ENCODE measurements around the gene PFDN2.
"Not testable (repeated sequence)": the region's sequence is repeated elsewhere in the genome, so short reads cannot be mapped to it uniquely, and the experiment has no call there.

The PFDN2 gene

DNA sequence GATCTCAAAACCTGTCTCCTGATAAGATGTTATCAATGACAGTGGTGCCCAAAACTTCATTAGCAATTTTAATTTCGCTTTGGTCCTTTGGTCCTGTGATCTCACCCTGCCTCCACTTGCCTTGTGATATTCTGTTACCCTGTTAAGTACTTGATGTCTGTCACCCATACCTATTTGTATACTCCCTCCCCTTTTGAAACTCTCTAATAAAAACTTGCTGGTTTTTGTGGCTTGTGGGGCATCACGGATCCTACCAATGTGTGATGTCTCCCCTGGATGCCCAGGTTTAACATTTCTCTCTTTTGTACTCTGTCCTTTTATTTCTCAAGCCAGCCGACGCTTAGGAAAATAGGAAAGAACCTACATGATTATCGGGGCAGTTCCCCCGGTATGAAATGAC, 53.9 kb downstream of the PFDN2 start:
- H3K27ac ChIP-seq (ENCODE audit: insufficient read depth in 1 of 2, low read depth in 1 of 2, low read length in 2 of 2, poor library complexity in 1 of 2, severe bottlenecking in 2 of 2); H3K27me3 ChIP-seq (replicated peaks in 2 of 5; ENCODE audit: control insufficient read depth in 4 of 5, insufficient read depth in 5 of 5, low read length in 4 of 5); H3K4me3 ChIP-seq (ENCODE audit: control insufficient read depth in 1 of 7, extremely low read depth in 1 of 7, insufficient read depth in 4 of 7, low read depth in 2 of 7, low read length in 6 of 7); POLR2A ChIA-PET; H3K9me3 ChIP-seq (ENCODE audit: control extremely low read depth in 1 of 5, control insufficient read depth in 4 of 5, insufficient read depth in 2 of 5, low read depth in 1 of 5, low read length in 4 of 5); DNase-seq: not testable (repeated sequence)
- Histone ChIP-seq H3K4me1 (ENCODE audit: control extremely low read depth in 1 of 4, control insufficient read depth in 4 of 4, insufficient read depth in 4 of 4, low read length in 3 of 4) (peaks cover 9 to 26% (median 24%) of the 10 kb centered on the region in 4 experiments), H3K36me3 (ENCODE audit: control insufficient read depth in 4 of 4, insufficient read depth in 4 of 4, low read length in 3 of 4) (peaks cover 9 to 29% (median 19%) of the 10 kb centered on the region in 4 experiments)
- 95% methylated on average over 5 of the region's 6 CpGs for WGBS (ENCODE audit: insufficient coverage)
- CTCF ChIA-PET = interaction anchor here (13.6 kb wide), 1 partner anchor 21 kb away, joined by 166 read pairs; the partner anchor contains the start of genes TSTD1 and USF1

DNA sequence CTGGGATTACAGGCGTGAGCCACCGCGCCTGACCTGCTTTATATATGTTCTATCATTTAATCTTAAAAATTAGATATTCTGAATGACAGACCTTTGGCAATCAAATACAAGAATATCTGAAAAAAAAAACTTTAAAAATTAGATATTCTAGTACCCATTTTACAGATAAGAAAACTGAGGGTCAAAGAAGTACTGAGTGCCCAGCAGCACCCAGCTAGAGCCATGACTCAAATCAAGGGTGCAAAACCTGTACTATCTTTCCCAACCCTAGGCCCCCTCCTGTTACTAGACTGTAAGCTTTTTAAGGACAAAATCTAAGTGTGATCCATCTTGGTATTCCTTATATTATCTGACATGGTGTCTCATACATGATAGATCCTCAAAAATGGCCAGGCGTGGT, 56.4 kb downstream of the PFDN2 start:
- H3K9me3 ChIP-seq (ENCODE audit: control extremely low read depth in 1 of 5, control insufficient read depth in 4 of 5, insufficient read depth in 2 of 5, low read depth in 1 of 5, low read length in 4 of 5) = no peaks in the 10 kb centered on the region
- DNase-seq = no peak
- no peak overlapping the region for H3K4me3 ChIP-seq (ENCODE audit: control insufficient read depth in 1 of 7, extremely low read depth in 1 of 7, insufficient read depth in 4 of 7, low read depth in 2 of 7, low read length in 6 of 7)
- peaks cover 9 to 38% (median 26%) of the 10 kb centered on the region in 4 experiments for H3K36me3 ChIP-seq (ENCODE audit: control insufficient read depth in 4 of 4, insufficient read depth in 4 of 4, low read length in 3 of 4)
- no peak overlapping the region for H3K27ac ChIP-seq (ENCODE audit: insufficient read depth in 1 of 2, low read depth in 1 of 2, low read length in 2 of 2, poor library complexity in 1 of 2, severe bottlenecking in 2 of 2)
- peaks cover 0 to 3% (median 2%) of the 10 kb centered on the region in 4 experiments for H3K4me1 ChIP-seq (ENCODE audit: control extremely low read depth in 1 of 4, control insufficient read depth in 4 of 4, insufficient read depth in 4 of 4, low read length in 3 of 4)
- ChIA-PET CTCF (interaction anchor here (0.6 to 2.9 kb wide), 6 partner anchors 9 to 64 kb away, joined by 4 to 13 read pairs (median 8); partner anchors contain the start of genes ARHGAP30 and USF1), POLR2A (interaction anchor here (0.6 kb wide), 1 partner anchor 16 kb away, joined by 4 read pairs; no protein-coding TSS in a partner anchor)
- WGBS (ENCODE audit: insufficient coverage) = no CpG with 5 or more reads among the region's 4 CpGs
- no peaks in the 10 kb centered on the region for H3K27me3 ChIP-seq (replicated peaks in 2 of 5; ENCODE audit: control insufficient read depth in 4 of 5, insufficient read depth in 5 of 5, low read length in 4 of 5)

DNA sequence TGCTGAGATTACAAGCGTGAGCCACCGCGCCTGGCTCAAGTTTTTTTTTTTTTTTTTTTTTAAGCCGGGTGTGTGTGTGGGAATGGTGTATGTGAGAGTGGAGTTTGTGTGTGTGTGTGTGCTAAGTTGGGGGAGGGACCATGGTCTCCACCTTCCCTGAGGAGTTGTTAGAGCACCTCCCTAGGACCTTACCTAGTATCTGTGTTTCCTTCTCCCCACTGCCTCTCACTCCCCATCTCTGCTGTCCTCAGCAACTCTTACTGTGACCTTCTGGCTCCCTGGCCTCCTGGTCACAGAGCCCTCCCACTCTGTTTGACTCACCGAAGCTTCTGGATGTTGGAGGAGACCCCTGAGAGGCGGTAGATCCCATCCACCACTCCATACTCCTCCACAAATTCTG, 58.5 kb downstream of the PFDN2 start:
- DNase-seq = no peak
- Histone ChIP-seq H3K36me3 (ENCODE audit: control insufficient read depth in 4 of 4, insufficient read depth in 4 of 4, low read length in 3 of 4) (peaks cover 12 to 48% (median 39%) of the 10 kb centered on the region in 4 experiments), H3K4me1 (ENCODE audit: control extremely low read depth in 1 of 4, control insufficient read depth in 4 of 4, insufficient read depth in 4 of 4, low read length in 3 of 4) (peaks cover 0 to 2% (median 0%) of the 10 kb centered on the region in 4 experiments), H3K4me3 (ENCODE audit: control insufficient read depth in 1 of 7, extremely low read depth in 1 of 7, insufficient read depth in 4 of 7, low read depth in 2 of 7, low read length in 6 of 7) (no peak overlapping the region), H3K27me3 (replicated peaks in 2 of 5; ENCODE audit: control insufficient read depth in 4 of 5, insufficient read depth in 5 of 5, low read length in 4 of 5) (no peaks in the 10 kb centered on the region), H3K9me3 (ENCODE audit: control extremely low read depth in 1 of 5, control insufficient read depth in 4 of 5, insufficient read depth in 2 of 5, low read depth in 1 of 5, low read length in 4 of 5) (no peaks in the 10 kb centered on the region), H3K27ac (ENCODE audit: insufficient read depth in 1 of 2, low read depth in 1 of 2, low read length in 2 of 2, poor library complexity in 1 of 2, severe bottlenecking in 2 of 2) (no peak overlapping the region)
- POLR2A ChIA-PET = no interaction called here
- CTCF ChIA-PET = interaction anchor here (0.5 to 2.9 kb wide), 5 partner anchors 9 to 61 kb away, joined by 3 to 13 read pairs (median 10); partner anchors contain the start of genes ARHGAP30 and USF1
- 100% methylated on average over 1 of the region's 6 CpGs for WGBS (ENCODE audit: insufficient coverage)

DNA sequence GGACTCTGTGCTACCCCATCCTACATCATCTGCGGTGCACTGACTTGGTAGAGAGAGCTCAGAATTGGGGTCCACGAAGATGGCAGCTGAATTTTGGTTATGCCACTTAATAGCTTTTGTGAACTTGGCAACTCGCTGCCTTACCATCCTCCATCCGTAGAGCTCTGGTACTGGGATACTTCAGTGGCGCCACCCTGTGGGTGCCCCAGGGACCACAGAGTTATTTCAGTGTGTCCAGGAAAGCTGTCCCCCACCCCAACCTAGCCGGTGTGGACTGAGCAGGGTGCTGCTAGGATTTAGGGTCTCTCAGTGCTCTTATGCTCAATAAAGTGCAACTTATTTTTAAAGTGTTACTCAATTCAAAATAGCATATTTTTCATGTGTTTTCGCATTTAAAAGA, 63.0 kb downstream of the PFDN2 start:
- WGBS (ENCODE audit: insufficient coverage) = 84% methylated on average over 6 of the region's 7 CpGs
- Histone ChIP-seq H3K27me3 (replicated peaks in 2 of 5; ENCODE audit: control insufficient read depth in 4 of 5, insufficient read depth in 5 of 5, low read length in 4 of 5) (no peaks in the 10 kb centered on the region), H3K4me1 (ENCODE audit: control extremely low read depth in 1 of 4, control insufficient read depth in 4 of 4, insufficient read depth in 4 of 4, low read length in 3 of 4) (no peaks in the 10 kb centered on the region), H3K9me3 (ENCODE audit: control extremely low read depth in 1 of 5, control insufficient read depth in 4 of 5, insufficient read depth in 2 of 5, low read depth in 1 of 5, low read length in 4 of 5) (no peaks in the 10 kb centered on the region), H3K4me3 (ENCODE audit: control insufficient read depth in 1 of 7, extremely low read depth in 1 of 7, insufficient read depth in 4 of 7, low read depth in 2 of 7, low read length in 6 of 7) (no peak overlapping the region), H3K36me3 (ENCODE audit: control insufficient read depth in 4 of 4, insufficient read depth in 4 of 4, low read length in 3 of 4) (peaks cover 35 to 80% (median 64%) of the 10 kb centered on the region in 4 experiments), H3K27ac (ENCODE audit: insufficient read depth in 1 of 2, low read depth in 1 of 2, low read length in 2 of 2, poor library complexity in 1 of 2, severe bottlenecking in 2 of 2) (no peak overlapping the region)
- DNase-seq = no peak
- ChIA-PET POLR2A (no interaction called here), CTCF (interaction anchor here (0.7 to 2.2 kb wide), 8 partner anchors 8 to 84 kb away, joined by 3 to 10 read pairs (median 4); partner anchors contain the start of genes ARHGAP30 and F11R)

DNA sequence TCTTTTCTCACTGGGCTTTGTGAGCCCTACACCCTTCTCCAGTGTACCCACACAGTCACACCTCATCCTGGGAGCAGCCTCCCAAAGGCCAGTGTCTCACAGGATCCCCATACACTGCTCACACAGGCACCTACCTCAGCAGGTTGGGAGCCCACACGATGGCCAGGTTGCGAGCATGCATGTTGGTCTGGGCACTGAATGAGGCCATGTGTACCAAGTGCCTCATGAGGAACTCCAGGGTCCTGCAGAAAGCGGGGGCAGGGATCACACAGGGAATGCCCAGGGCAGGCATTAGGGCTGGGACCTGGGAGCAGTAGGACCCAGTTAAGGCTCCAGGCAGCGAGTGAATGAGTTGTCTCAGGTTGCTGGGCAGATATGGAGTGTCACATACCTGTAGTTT, 63.6 kb downstream of the PFDN2 start:
- Histone ChIP-seq H3K27ac (ENCODE audit: insufficient read depth in 1 of 2, low read depth in 1 of 2, low read length in 2 of 2, poor library complexity in 1 of 2, severe bottlenecking in 2 of 2) (no peak overlapping the region), H3K9me3 (ENCODE audit: control extremely low read depth in 1 of 5, control insufficient read depth in 4 of 5, insufficient read depth in 2 of 5, low read depth in 1 of 5, low read length in 4 of 5) (no peaks in the 10 kb centered on the region), H3K4me3 (ENCODE audit: control insufficient read depth in 1 of 7, extremely low read depth in 1 of 7, insufficient read depth in 4 of 7, low read depth in 2 of 7, low read length in 6 of 7) (no peak overlapping the region), H3K27me3 (replicated peaks in 2 of 5; ENCODE audit: control insufficient read depth in 4 of 5, insufficient read depth in 5 of 5, low read length in 4 of 5) (no peaks in the 10 kb centered on the region), H3K4me1 (ENCODE audit: control extremely low read depth in 1 of 4, control insufficient read depth in 4 of 4, insufficient read depth in 4 of 4, low read length in 3 of 4) (no peaks in the 10 kb centered on the region), H3K36me3 (ENCODE audit: control insufficient read depth in 4 of 4, insufficient read depth in 4 of 4, low read length in 3 of 4) (peaks cover 33 to 80% (median 64%) of the 10 kb centered on the region in 4 experiments)
- POLR2A ChIA-PET = no interaction called here
- DNase-seq = no peak
- CTCF ChIA-PET = interaction anchor here (1.1 to 2.2 kb wide), 4 partner anchors 14 to 36 kb away, joined by 3 to 10 read pairs (median 3); no protein-coding TSS in a partner anchor
- 97% methylated on average over 4 of the region's 4 CpGs for WGBS (ENCODE audit: insufficient coverage)

DNA sequence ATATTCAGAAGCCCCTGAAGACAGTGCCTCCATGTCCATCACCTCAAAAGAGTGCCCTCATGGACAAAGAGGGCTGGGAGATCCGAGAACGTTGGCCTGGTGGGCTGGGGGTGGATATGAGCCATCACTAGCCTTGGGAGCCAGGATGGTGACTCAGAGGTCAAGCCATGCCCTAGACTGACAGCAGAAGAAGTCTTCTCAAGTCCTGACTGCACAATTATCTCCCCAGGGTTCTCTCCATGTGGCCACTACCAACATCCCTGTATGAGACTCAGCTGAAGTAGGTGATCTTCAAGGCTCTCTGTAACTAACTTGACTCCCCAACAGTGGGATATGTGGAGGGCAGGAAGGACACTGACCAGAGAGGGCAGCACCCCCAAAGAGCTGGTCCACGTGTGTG, 64.9 kb downstream of the PFDN2 start:
- WGBS (ENCODE audit: insufficient coverage) = 100% methylated on average over 1 of the region's 3 CpGs
- ChIA-PET CTCF (interaction anchor here (1.4 kb wide), 1 partner anchor 9 kb away, joined by 4 read pairs; no protein-coding TSS in a partner anchor), POLR2A (no interaction called here)
- Histone ChIP-seq H3K36me3 (ENCODE audit: control insufficient read depth in 4 of 4, insufficient read depth in 4 of 4, low read length in 3 of 4) (peaks cover 33 to 88% (median 72%) of the 10 kb centered on the region in 4 experiments), H3K4me3 (ENCODE audit: control insufficient read depth in 1 of 7, extremely low read depth in 1 of 7, insufficient read depth in 4 of 7, low read depth in 2 of 7, low read length in 6 of 7) (no peak overlapping the region), H3K4me1 (ENCODE audit: control extremely low read depth in 1 of 4, control insufficient read depth in 4 of 4, insufficient read depth in 4 of 4, low read length in 3 of 4) (no peaks in the 10 kb centered on the region), H3K27me3 (replicated peaks in 2 of 5; ENCODE audit: control insufficient read depth in 4 of 5, insufficient read depth in 5 of 5, low read length in 4 of 5) (no peaks in the 10 kb centered on the region), H3K9me3 (ENCODE audit: control extremely low read depth in 1 of 5, control insufficient read depth in 4 of 5, insufficient read depth in 2 of 5, low read depth in 1 of 5, low read length in 4 of 5) (no peaks in the 10 kb centered on the region), H3K27ac (ENCODE audit: insufficient read depth in 1 of 2, low read depth in 1 of 2, low read length in 2 of 2, poor library complexity in 1 of 2, severe bottlenecking in 2 of 2) (no peak overlapping the region)
- DNase-seq = no peak

DNA sequence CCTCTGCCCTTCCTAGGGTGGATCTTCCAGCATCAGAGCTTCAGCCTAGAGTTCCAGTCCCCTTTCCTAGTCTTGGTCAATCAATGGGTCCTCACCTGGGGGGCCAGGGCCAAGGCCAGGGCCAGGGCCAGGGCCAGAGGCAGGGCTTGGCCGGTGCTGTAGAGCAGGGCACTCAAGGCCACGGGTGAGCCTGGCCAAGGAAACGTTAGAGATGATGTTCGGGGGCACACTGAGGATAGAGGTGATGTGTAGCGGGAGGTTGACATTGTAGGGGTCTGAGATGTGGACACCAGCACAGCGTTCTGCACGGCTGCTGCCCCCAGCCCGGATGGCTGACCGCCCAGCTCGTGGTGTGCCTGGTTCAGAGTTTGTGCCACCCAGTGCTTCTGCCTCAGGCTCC, 66.6 kb downstream of the PFDN2 start:
- 95% methylated on average over 7 of the region's 10 CpGs for WGBS (ENCODE audit: insufficient coverage)
- CTCF ChIA-PET = interaction anchor here (1.3 to 1.5 kb wide), 4 partner anchors 9 to 88 kb away, joined by 3 to 4 read pairs (median 4); no protein-coding TSS in a partner anchor
- H3K27me3 ChIP-seq (replicated peaks in 2 of 5; ENCODE audit: control insufficient read depth in 4 of 5, insufficient read depth in 5 of 5, low read length in 4 of 5) = no peaks in the 10 kb centered on the region
- H3K4me1 ChIP-seq (ENCODE audit: control extremely low read depth in 1 of 4, control insufficient read depth in 4 of 4, insufficient read depth in 4 of 4, low read length in 3 of 4) = peaks cover 5 to 11% (median 9%) of the 10 kb centered on the region in 4 experiments
- peaks cover 36 to 82% (median 65%) of the 10 kb centered on the region in 4 experiments for H3K36me3 ChIP-seq (ENCODE audit: control insufficient read depth in 4 of 4, insufficient read depth in 4 of 4, low read length in 3 of 4)
- no peak overlapping the region for H3K4me3 ChIP-seq (ENCODE audit: control insufficient read depth in 1 of 7, extremely low read depth in 1 of 7, insufficient read depth in 4 of 7, low read depth in 2 of 7, low read length in 6 of 7)
- H3K9me3 ChIP-seq (ENCODE audit: control extremely low read depth in 1 of 5, control insufficient read depth in 4 of 5, insufficient read depth in 2 of 5, low read depth in 1 of 5, low read length in 4 of 5) = no peaks in the 10 kb centered on the region
- POLR2A ChIA-PET = no interaction called here
- no peak for DNase-seq
- H3K27ac ChIP-seq (ENCODE audit: insufficient read depth in 1 of 2, low read depth in 1 of 2, low read length in 2 of 2, poor library complexity in 1 of 2, severe bottlenecking in 2 of 2) = no peak overlapping the region
